Measurements from ENCODE around the gene SERINC3. TPM values are rescaled to one million over a fixed set of nuclear protein-coding genes. Genes with fewer than 3 reads are reported as not detected.

Gene SERINC3
- total and polyA plus RNA-seq, 2 of the 8 experiments (the other 6 are each of a cell fraction or from before 2014, with no cell fraction given): 47.2 to 66.0 TPM

- H2BK12ac ChIP-seq (ENCODE audit: low read depth, low read length): no peak overlapping the region
- no peak overlapping the region for H3K18ac ChIP-seq (ENCODE audit: extremely low read depth, low read length)
- H2BK20ac ChIP-seq (ENCODE audit: low read length): no peak overlapping the region
- no peak overlapping the region for H3K56ac ChIP-seq (replicated peaks; ENCODE audit: insufficient read length, low read depth, low read length)
- POLR2A ChIA-PET (ENCODE audit: partially characterized antibody): interaction anchor here (0.9 kb wide), 1 partner anchor 147 kb away, joined by 5 read pairs; no protein-coding TSS in a partner anchor
- no peak overlapping the region for H3K14ac ChIP-seq (ENCODE audit: insufficient read length)
- no peak overlapping the region for H4K8ac ChIP-seq (ENCODE audit: extremely low read depth, insufficient read depth, low read length)
- H3K36me3 ChIP-seq (ENCODE audit: control insufficient read depth in 2 of 4, insufficient read depth in 4 of 4, low read length in 3 of 4): no peaks in the 10 kb centered on the region
- no peak overlapping the region for H4K91ac ChIP-seq (replicated peaks; ENCODE audit: insufficient read length, low read length)
- no peak overlapping the region for H2BK120ac ChIP-seq (replicated peaks; ENCODE audit: low read depth, low read length)
- no peaks in the 10 kb centered on the region for H3K27me3 ChIP-seq (replicated peaks in 1 of 4; ENCODE audit: control insufficient read depth in 3 of 4, extremely low read depth in 1 of 4, insufficient read depth in 3 of 4, low read length in 3 of 4)
- H3K9ac ChIP-seq (replicated peaks in 1 of 4; ENCODE audit: extremely low read depth in 1 of 4, low read depth in 3 of 4, low read length in 3 of 4): no peak overlapping the region
- no peaks in the 10 kb centered on the region for H3K23me2 ChIP-seq (ENCODE audit: low read depth, low read length)
- DNase-seq (ENCODE audit: low read depth in 1 of 2, low spot score in 2 of 2) (no peak), FAIRE-seq (no peak)
- no peak overlapping the region for H2BK5ac ChIP-seq (ENCODE audit: low read depth, low read length)
- 0 out of 2 replicates have a peak overlapping the region, but pooled peaks have one; percentile 13 for H2AK5ac ChIP-seq (ENCODE audit: low read depth, low read length)
- CTCF ChIA-PET (ENCODE audit: partially characterized antibody): interaction anchor here (0.8 to 3.1 kb wide), 26 partner anchors 7 to 334 kb away, joined by 3 to 33 read pairs (median 5); partner anchors contain the start of gene PKIG
- no peak overlapping the region for H3K4me3 ChIP-seq (ENCODE audit: extremely low read depth in 1 of 4, insufficient read depth in 2 of 4, low read depth in 3 of 4, low read length in 4 of 4)
- no peak for TF ChIP-seq HDAC6 (IDR thresholded peaks at IDR 0.05; ENCODE audit: low read depth, low read length)
- TF ChIP-seq TAF1 (IDR thresholded peaks at IDR 0.05; ENCODE audit: low read depth, low read length): no peak
- TF ChIP-seq CBX5 (IDR thresholded peaks at IDR 0.05; ENCODE audit: low read depth, low read length): no peak
- TF ChIP-seq POLR2AphosphoS5 (IDR thresholded peaks at IDR 0.05; ENCODE audit: low read depth, low read length): no peak
- no peak for TF ChIP-seq TEAD4 (IDR thresholded peaks at IDR 0.05; ENCODE audit: low read depth, low read length)
- no peak for TF ChIP-seq CEBPB (IDR thresholded peaks at IDR 0.05; ENCODE audit: low read depth, low read length)
- no peak for TF ChIP-seq ATF3 (IDR thresholded peaks at IDR 0.05; ENCODE audit: insufficient read depth, low read depth, low read length)
- TF ChIP-seq BCL11A (IDR thresholded peaks at IDR 0.05; ENCODE audit: low read depth in 2 of 2, low read length in 2 of 2): no peak
- TF ChIP-seq KDM4A (IDR thresholded peaks at IDR 0.05; ENCODE audit: low read depth, low read length, severe bottlenecking): no peak
- no peak for TF ChIP-seq BRCA1 (IDR thresholded peaks at IDR 0.05; ENCODE audit: low read depth, low read length)
- H3K79me2 ChIP-seq (ENCODE audit: control insufficient read depth in 1 of 2, insufficient read depth in 2 of 2, low read length in 2 of 2): no peaks in the 10 kb centered on the region
- H3K4ac ChIP-seq (replicated peaks; ENCODE audit: insufficient read length, low read depth, low read length): peak overlapping the region; percentile 21
- no peak overlapping the region for H2BK15ac ChIP-seq (ENCODE audit: low read length)
- H3K9me3 ChIP-seq (ENCODE audit: insufficient read depth in 2 of 2, low read depth in 1 of 2, low read length in 1 of 2): no peaks in the 10 kb centered on the region
- no peaks in the 10 kb centered on the region for H3K79me1 ChIP-seq (ENCODE audit: low read depth, low read length)
- H4K5ac ChIP-seq (ENCODE audit: insufficient read length, low read depth, low read length): no peak overlapping the region
- H3K23ac ChIP-seq (ENCODE audit: insufficient read length): no peak overlapping the region
- H2AFZ ChIP-seq (ENCODE audit: low read length): no peak overlapping the region
- no peaks in the 10 kb centered on the region for H3K4me1 ChIP-seq (replicated peaks in 1 of 4; ENCODE audit: control insufficient read depth in 3 of 4, insufficient read depth in 4 of 4, low read length in 3 of 4)
- no peak overlapping the region for H3K4me2 ChIP-seq (ENCODE audit: insufficient read depth in 1 of 2, low read depth in 2 of 2, low read length in 2 of 2)
- no peak overlapping the region for H3K27ac ChIP-seq (ENCODE audit: low read depth, low read length)
- H4K20me1 ChIP-seq (replicated peaks in 1 of 2; ENCODE audit: control insufficient read depth in 1 of 2, insufficient read depth in 2 of 2, low read length in 2 of 2): no peaks in the 10 kb centered on the region
- 82% methylated on average over 3 of the region's 3 CpGs; no CpG with 5 or more reads in 1 of the 2 experiments for WGBS, 2 experiments (ENCODE audit: extremely low coverage in 1 of 2, insufficient coverage in 1 of 2, insufficient read length in 1 of 2, insufficient replicate concordance in 2 of 2, low coverage in 1 of 2, low lambda C conversion rate in 2 of 2, missing lambda C conversion rate in 1 of 2)
Observed at GRCh38 chr20:44450281-44450889, 71.5 kb downstream of the SERINC3 start.
